Activated B cell treated with CpG ODN at 0.5 μM for 24 hours (primary cell): ENCODE measurements around the gene KRT4. TPM values are rescaled to one million over a fixed set of nuclear protein-coding genes. Genes with fewer than 3 reads are reported as not detected.

Experiments used
- ATAC-seq: fragments of 200-7000 bp; cut with Tn5 transposase; one replicate; pipeline ENCODE4 v1.10.0; 2021; ENCODE audit warnings: low read depth, mild to moderate bottlenecking, moderate library complexity
- CTCF ChIA-PET: fragments of 350-600 bp; sonication (Branson Sonifier 250); formaldehyde crosslinking; loops from one replicate; lab custom pipeline; 2021; ENCODE audit warnings: antibody characterized with exemption; lab: Charles Lee
- POLR2A ChIA-PET: fragments of 350-600 bp; sonication (Branson Sonifier 250); formaldehyde crosslinking; loops from one replicate; lab custom pipeline; 2021; ENCODE audit warnings: antibody characterized with exemption; lab: Charles Lee
- DNase-seq: peaks from one replicate; pipeline ENCODE4 v3.0.0; 2022
- H3K27ac Mint-ChIP-seq: one replicate; pipeline ENCODE4 v1.8.0; 2020; ENCODE audit warnings: mixed read lengths
- H3K27me3 Mint-ChIP-seq: one replicate; pipeline ENCODE4 v1.8.0; 2021; ENCODE audit warnings: mixed read lengths
- H3K36me3 Mint-ChIP-seq: one replicate; pipeline ENCODE4 v1.8.0; 2021; ENCODE audit warnings: low read depth, mixed read lengths
- H3K4me1 Mint-ChIP-seq: one replicate; pipeline ENCODE4 v1.8.0; 2021; ENCODE audit warnings: mixed read lengths
- H3K4me3 Mint-ChIP-seq: one replicate; pipeline ENCODE4 v1.8.0; 2020; ENCODE audit warnings: mild to moderate bottlenecking, mixed read lengths
- H3K9me3 Mint-ChIP-seq: one replicate; pipeline ENCODE4 v1.8.0; 2020; ENCODE audit warnings: mixed read lengths
- CTCF ChIP-seq: fragments of 200-600 bp; IDR thresholded peaks from one replicate; pipeline ENCODE4 v1.8.0; 2022; ENCODE audit warnings: antibody characterized with exemption, mild to moderate bottlenecking
- intact Hi-C: fragments of 100-400 bp; cut with micrococcal nuclease; formaldehyde crosslinking; loops from one replicate; pipeline ENCODE4 v1.15.1; 2024
- total RNA-seq: library from RNA; stranded (reverse); gene quantifications from 2 replicates; pipeline ENCODE4 v1.2.3, GENCODE V29; 2022

Gene KRT4
- total RNA-seq, 1 donor from 2014 or later: not detected

- peaks cover 2% of the 10 kb centered on the region for H3K27me3 Mint-ChIP-seq
- no peaks in the 10 kb centered on the region for H3K9me3 Mint-ChIP-seq
- CTCF ChIA-PET: no interaction called here
- no peaks in the 10 kb centered on the region for H3K4me1 Mint-ChIP-seq
- intact Hi-C loops: no loop called here
- no peak for ATAC-seq
- H3K36me3 Mint-ChIP-seq: no peaks in the 10 kb centered on the region
- DNase-seq: no peak
- no peak for TF ChIP-seq CTCF
- no peak overlapping the region for H3K27ac Mint-ChIP-seq
- H3K4me3 Mint-ChIP-seq: no peak overlapping the region
- POLR2A ChIA-PET: no interaction called here
Measured at GRCh38 chr12:52805739-52806138, 8.2 kb downstream of the KRT4 start.

- ATAC-seq (no peak), DNase-seq (no peak)
- no peak overlapping the region for H3K4me3 Mint-ChIP-seq
- POLR2A ChIA-PET: no interaction called here
- no peaks in the 10 kb centered on the region for H3K27me3 Mint-ChIP-seq
- H3K27ac Mint-ChIP-seq: no peak overlapping the region
- intact Hi-C loops: no loop called here
- no peak for TF ChIP-seq CTCF
- no peaks in the 10 kb centered on the region for H3K4me1 Mint-ChIP-seq
- CTCF ChIA-PET: no interaction called here
- H3K9me3 Mint-ChIP-seq: no peaks in the 10 kb centered on the region
- no peaks in the 10 kb centered on the region for H3K36me3 Mint-ChIP-seq
Measured at GRCh38 chr12:52805000-52805399, 8.9 kb downstream of the KRT4 start.

GRCh38 chr12:52802442-52802841, 11.5 kb downstream of the KRT4 start:
- ChIA-PET POLR2A (no interaction called here), CTCF (no interaction called here)
- no peaks in the 10 kb centered on the region for H3K9me3 Mint-ChIP-seq
- no peak overlapping the region for H3K4me3 Mint-ChIP-seq
- ATAC-seq: no peak
- no peak for TF ChIP-seq CTCF
- H3K36me3 Mint-ChIP-seq: no peaks in the 10 kb centered on the region
- DNase-seq: no peak
- intact Hi-C loops: no loop called here
- H3K27ac Mint-ChIP-seq: no peak overlapping the region
- no peaks in the 10 kb centered on the region for H3K4me1 Mint-ChIP-seq
- peaks cover 4% of the 10 kb centered on the region for H3K27me3 Mint-ChIP-seq

- peaks cover 4% of the 10 kb centered on the region for H3K27me3 Mint-ChIP-seq
- ATAC-seq (no peak), DNase-seq (no peak)
- H3K27ac Mint-ChIP-seq: no peak overlapping the region
- ChIA-PET CTCF (no interaction called here), POLR2A (no interaction called here)
- no peaks in the 10 kb centered on the region for H3K9me3 Mint-ChIP-seq
- TF ChIP-seq CTCF: no peak
- no peaks in the 10 kb centered on the region for H3K4me1 Mint-ChIP-seq
- H3K4me3 Mint-ChIP-seq: no peak overlapping the region
- no peaks in the 10 kb centered on the region for H3K36me3 Mint-ChIP-seq
- intact Hi-C loops: no loop called here
Measured at GRCh38 chr12:52801773-52802172, 12.1 kb downstream of the KRT4 start.

GRCh38 chr12:52800259-52800917, 13.5 kb downstream of the KRT4 start:
- H3K27ac Mint-ChIP-seq: no peak overlapping the region
- no peak for DNase-seq
- H3K9me3 Mint-ChIP-seq: no peaks in the 10 kb centered on the region
- no peak for ATAC-seq
- POLR2A ChIA-PET: no interaction called here
- intact Hi-C loops: no loop called here
- no peaks in the 10 kb centered on the region for H3K36me3 Mint-ChIP-seq
- TF ChIP-seq CTCF: no peak
- H3K4me1 Mint-ChIP-seq: no peaks in the 10 kb centered on the region
- H3K27me3 Mint-ChIP-seq: peaks cover 4% of the 10 kb centered on the region
- H3K4me3 Mint-ChIP-seq: no peak overlapping the region
- CTCF ChIA-PET: no interaction called here
